Prostate gland (tissue), 1 donor: Measurements from ENCODE around the gene SOX10.

Experiments used
- POLR2A ChIP-seq: fragments of 450-650 bp; IDR thresholded peaks from one replicate; pipeline ENCODE4 v1.6.1; 2016; ENCODE audit warnings: antibody characterized with exemption, mild to moderate bottlenecking
- POLR2AphosphoS5 ChIP-seq: sonication (generic); formaldehyde crosslinking; IDR thresholded peaks from one replicate; pipeline ENCODE4 v1.6.1; 2017; ENCODE audit warnings: antibody characterized with exemption

DNA sequence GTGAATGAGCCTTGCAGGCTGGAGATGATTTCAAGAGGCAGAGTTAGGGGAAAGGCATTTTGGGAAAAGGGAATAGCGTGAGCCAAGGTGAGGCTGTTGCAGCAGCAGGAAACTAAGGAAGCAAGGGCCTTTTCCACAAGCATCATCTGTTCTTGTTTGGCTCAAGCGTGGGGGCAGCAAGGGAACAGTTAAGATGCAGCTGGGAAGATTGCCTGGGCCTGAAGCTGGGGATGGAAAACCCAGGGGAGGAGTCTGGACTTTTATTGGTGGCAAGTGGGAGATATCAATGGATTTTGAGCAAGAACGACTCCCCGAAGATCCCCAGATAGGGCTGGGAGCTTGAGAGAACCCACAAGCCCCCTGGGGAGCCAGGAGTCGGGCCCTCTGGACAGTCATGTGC is 45.5 kb upstream of the SOX10 start:
- no peak for TF ChIP-seq POLR2A
- no peak for TF ChIP-seq POLR2AphosphoS5
